ENCODE results near the gene ICA1. TPM values are rescaled to one million over a fixed set of nuclear protein-coding genes. Genes with fewer than 3 reads are reported as not detected.

The ICA1 gene
- total and polyA plus RNA-seq, 2 of the 13 experiments (the other 11 are each of a cell fraction or from before 2014, with no cell fraction given) = 0.29 TPM; not detected in 1

DNA sequence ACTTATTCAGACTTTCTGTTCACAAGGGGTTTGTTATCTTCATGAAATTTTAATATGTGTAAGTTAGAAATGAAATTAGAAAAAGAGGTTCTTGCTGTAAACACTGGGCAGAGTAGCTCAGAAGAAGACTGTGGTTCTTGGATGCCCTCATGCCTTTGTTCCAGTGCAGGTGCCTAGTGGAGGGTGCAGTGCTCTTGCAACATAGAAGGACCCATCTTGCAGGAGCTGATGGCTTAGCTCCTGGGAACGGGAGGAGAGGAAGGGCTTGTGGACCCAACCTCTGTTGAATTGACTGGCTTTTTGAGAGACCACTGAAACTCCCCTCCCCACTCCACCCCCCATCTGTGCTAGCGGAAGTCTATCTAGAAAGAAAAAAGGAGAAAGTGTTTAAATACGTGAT lies 176.5 kb downstream of the ICA1 start:
- no peak for FAIRE-seq
- POLR2A ChIA-PET = no interaction called here
- no peak overlapping the region for H3K4me2 ChIP-seq (ENCODE audit: low read depth, low read length)
- CTCF ChIA-PET (ENCODE audit: low intra/inter-chr PET ratio, low total read pairs) = no interaction called here
- no peaks in the 10 kb centered on the region for H3K9me3 ChIP-seq (ENCODE audit: low read length)
- WGBS (ENCODE audit: low lambda C conversion rate) = 80% methylated on average over 3 of the region's 3 CpGs
- no peak overlapping the region for H3K4me3 ChIP-seq (replicated peaks in 1 of 3; ENCODE audit: insufficient read depth in 1 of 3, low read depth in 2 of 3, low read length in 3 of 3)
- no peaks in the 10 kb centered on the region for H3K79me2 ChIP-seq (ENCODE audit: insufficient read depth, low read length)
- no TSS peak for BruUV-seq (replicated peaks)
- intact Hi-C loops (cut with micrococcal nuclease; ENCODE audit: unreplicated experiment) (no loop called here), in situ Hi-C loops (cut with HindIII; ENCODE audit: extremely low pct_ligation_motif_present, low pct_unique_long_range_greater_than_20kb) (no loop called here)
- H3K4me1 ChIP-seq (ENCODE audit: insufficient read depth, low read length) = peaks cover 5% of the 10 kb centered on the region
- no peaks in the 10 kb centered on the region for H3K36me3 ChIP-seq (replicated peaks in 1 of 2; ENCODE audit: control insufficient read depth in 1 of 2, insufficient read depth in 2 of 2, low read length in 2 of 2)
- TF ChIP-seq, protein P1, sequence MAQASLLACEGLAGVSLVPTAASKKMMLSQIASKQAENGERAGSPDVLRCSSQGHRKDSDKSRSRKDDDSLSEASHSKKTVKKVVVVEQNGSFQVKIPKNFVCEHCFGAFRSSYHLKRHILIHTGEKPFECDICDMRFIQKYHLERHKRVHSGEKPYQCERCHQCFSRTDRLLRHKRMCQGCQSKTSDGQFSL (CRISPR knock-in tag; IDR thresholded peaks at IDR 0.05) = no peak
- no peak for TF ChIP-seq MYC (CRISPR knock-in tag; IDR thresholded peaks at IDR 0.05; ENCODE audit: borderline replicate concordance)
- TF ChIP-seq, protein P2, sequence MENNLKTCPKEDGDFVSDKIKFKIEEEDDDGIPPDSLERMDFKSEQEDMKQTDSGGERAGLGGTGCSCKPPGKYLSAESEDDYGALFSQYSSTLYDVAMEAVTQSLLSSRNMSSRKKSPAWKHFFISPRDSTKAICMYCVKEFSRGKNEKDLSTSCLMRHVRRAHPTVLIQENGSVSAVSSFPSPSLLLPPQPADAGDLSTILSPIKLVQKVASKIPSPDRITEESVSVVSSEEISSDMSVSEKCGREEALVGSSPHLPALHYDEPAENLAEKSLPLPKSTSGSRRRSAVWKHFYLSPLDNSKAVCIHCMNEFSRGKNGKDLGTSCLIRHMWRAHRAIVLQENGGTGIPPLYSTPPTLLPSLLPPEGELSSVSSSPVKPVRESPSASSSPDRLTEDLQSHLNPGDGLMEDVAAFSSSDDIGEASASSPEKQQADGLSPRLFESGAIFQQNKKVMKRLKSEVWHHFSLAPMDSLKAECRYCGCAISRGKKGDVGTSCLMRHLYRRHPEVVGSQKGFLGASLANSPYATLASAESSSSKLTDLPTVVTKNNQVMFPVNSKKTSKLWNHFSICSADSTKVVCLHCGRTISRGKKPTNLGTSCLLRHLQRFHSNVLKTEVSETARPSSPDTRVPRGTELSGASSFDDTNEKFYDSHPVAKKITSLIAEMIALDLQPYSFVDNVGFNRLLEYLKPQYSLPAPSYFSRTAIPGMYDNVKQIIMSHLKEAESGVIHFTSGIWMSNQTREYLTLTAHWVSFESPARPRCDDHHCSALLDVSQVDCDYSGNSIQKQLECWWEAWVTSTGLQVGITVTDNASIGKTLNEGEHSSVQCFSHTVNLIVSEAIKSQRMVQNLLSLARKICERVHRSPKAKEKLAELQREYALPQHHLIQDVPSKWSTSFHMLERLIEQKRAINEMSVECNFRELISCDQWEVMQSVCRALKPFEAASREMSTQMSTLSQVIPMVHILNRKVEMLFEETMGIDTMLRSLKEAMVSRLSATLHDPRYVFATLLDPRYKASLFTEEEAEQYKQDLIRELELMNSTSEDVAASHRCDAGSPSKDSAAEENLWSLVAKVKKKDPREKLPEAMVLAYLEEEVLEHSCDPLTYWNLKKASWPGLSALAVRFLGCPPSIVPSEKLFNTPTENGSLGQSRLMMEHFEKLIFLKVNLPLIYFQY (CRISPR knock-in tag; IDR thresholded peaks at IDR 0.05; ENCODE audit: borderline replicate concordance) = no peak
- no peak for TF ChIP-seq ZNF235 (CRISPR knock-in tag; IDR thresholded peaks at IDR 0.05; ENCODE audit: borderline replicate concordance)
- TF ChIP-seq, protein P3, sequence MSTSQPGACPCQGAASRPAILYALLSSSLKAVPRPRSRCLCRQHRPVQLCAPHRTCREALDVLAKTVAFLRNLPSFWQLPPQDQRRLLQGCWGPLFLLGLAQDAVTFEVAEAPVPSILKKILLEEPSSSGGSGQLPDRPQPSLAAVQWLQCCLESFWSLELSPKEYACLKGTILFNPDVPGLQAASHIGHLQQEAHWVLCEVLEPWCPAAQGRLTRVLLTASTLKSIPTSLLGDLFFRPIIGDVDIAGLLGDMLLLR (CRISPR knock-in tag; IDR thresholded peaks at IDR 0.05) = no peak
- TF ChIP-seq, protein P4, sequence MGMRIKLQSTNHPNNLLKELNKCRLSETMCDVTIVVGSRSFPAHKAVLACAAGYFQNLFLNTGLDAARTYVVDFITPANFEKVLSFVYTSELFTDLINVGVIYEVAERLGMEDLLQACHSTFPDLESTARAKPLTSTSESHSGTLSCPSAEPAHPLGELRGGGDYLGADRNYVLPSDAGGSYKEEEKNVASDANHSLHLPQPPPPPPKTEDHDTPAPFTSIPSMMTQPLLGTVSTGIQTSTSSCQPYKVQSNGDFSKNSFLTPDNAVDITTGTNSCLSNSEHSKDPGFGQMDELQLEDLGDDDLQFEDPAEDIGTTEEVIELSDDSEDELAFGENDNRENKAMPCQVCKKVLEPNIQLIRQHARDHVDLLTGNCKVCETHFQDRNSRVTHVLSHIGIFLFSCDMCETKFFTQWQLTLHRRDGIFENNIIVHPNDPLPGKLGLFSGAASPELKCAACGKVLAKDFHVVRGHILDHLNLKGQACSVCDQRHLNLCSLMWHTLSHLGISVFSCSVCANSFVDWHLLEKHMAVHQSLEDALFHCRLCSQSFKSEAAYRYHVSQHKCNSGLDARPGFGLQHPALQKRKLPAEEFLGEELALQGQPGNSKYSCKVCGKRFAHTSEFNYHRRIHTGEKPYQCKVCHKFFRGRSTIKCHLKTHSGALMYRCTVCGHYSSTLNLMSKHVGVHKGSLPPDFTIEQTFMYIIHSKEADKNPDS (CRISPR knock-in tag; IDR thresholded peaks at IDR 0.05) = no peak
- no peak for TF ChIP-seq KMT2B (CRISPR knock-in tag; IDR thresholded peaks at IDR 0.05)
- no peak for TF ChIP-seq ZIK1 (CRISPR knock-in tag; IDR thresholded peaks at IDR 0.05; ENCODE audit: borderline replicate concordance, low read depth)
- TF ChIP-seq AKAP8 (CRISPR knock-in tag; IDR thresholded peaks at IDR 0.05) = no peak
- TF ChIP-seq EP300 (IDR thresholded peaks at IDR 0.05; ENCODE audit: low read depth in 2 of 2, low read length in 2 of 2) = no peak
- no peak for TF ChIP-seq EP300 (CRISPR knock-in tag; IDR thresholded peaks at IDR 0.05; ENCODE audit: borderline replicate concordance)
- TF ChIP-seq THYN1 (CRISPR knock-in tag; IDR thresholded peaks at IDR 0.05; ENCODE audit: borderline replicate concordance, low read depth) = no peak
- TF ChIP-seq ATAD3A (CRISPR knock-in tag; IDR thresholded peaks at IDR 0.05) = no peak
- TF ChIP-seq ZFP82 (CRISPR knock-in tag; IDR thresholded peaks at IDR 0.05; ENCODE audit: borderline replicate concordance) = no peak
- TF ChIP-seq KLF13 (CRISPR knock-in tag; IDR thresholded peaks at IDR 0.05) = no peak
- H3K9ac ChIP-seq (ENCODE audit: insufficient read depth, low read depth, low read length) = no peak overlapping the region
- no peak overlapping the region for H3K27ac ChIP-seq (ENCODE audit: extremely low read length, insufficient read depth, low read length)
- no peaks in the 10 kb centered on the region for H3K27me3 ChIP-seq (ENCODE audit: control insufficient read depth in 1 of 2, insufficient read depth in 2 of 2, low read length in 2 of 2)
- no peaks in the 10 kb centered on the region for H4K20me1 ChIP-seq (ENCODE audit: insufficient read depth, low read length)
- ATAC-seq = no peak
- no peak overlapping the region for H2AFZ ChIP-seq (ENCODE audit: low read length)
- DNase-seq (ENCODE audit: low spot score) = no peak
